ENCODE measurements around the gene SSTR4.
A peak's percentile ranks its signal among the peaks of the same experiment; 100 is the strongest.

The SSTR4 gene

DNA sequence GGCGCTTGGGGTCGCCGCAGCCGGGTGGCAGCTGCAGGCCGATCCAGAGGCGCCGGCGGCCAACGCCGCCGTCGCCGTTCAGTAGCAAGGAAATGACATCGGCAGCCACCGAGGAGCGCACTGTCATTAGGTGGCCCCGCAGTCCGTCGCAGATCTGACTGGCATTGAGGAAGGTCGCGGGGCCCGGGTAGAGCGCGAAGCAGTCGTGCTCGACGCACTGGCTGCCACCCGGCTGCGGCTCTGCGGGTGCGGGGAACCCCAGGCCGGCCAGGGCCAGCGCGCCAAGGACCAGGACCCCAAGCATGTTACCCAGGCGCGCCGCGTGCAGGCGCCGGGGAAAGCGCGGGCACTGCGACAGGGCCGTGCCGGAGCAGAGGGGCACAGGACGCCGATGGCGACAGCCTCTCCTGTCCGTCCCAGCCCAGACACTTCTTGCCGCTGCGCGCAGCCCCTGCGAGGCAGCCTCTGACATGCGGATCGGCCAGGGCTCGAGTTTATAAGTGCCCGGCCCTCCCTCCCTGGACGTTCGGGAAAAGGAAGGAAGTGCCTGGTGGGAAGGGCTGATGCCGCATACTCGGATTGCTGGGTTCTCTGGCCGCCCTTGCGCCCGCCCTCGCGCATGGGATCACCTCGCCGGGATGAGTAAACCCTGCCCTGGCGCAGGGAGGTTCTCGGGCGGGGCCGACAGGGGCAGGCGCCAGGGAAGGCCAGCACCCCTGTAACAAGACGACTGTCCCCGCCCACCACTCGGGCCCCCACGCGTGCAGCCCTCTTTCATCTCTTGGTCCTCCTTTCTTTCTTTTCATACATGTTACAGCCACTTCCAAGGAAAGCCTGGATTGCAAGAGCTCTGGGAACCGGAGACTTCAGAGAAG, 14.3 kb downstream of the SSTR4 start, which contains the start of gene THBD:
Gene THBD, minus strand, starts transcription at position 472 of the 875 bp plus-strand sequence. Its CDS starts 168 bp downstream, at position 304.
- peak within 1 kb of the TSS; percentile 58 for H2BK12ac ChIP-seq (ENCODE audit: low read length)
- no peak within 1 kb of the TSS for H2BK120ac ChIP-seq (ENCODE audit: low read depth, low read length)
- H4K91ac ChIP-seq (ENCODE audit: low read depth, low read length, poor library complexity), result no peak within 1 kb of the TSS
- H3K14ac ChIP-seq (ENCODE audit: low read length), result peak within 1 kb of the TSS; percentile 40
- peak; percentile 30 for DNase-seq (ENCODE audit: low spot score)
- peak within 1 kb of the TSS; percentile 54 for H3K18ac ChIP-seq (ENCODE audit: low read length)
- no peak within 1 kb of the TSS for H3K4ac ChIP-seq (ENCODE audit: low read length)
- no CpG with 5 or more reads among the region's 79 CpGs for WGBS, 2 donors (ENCODE audit: extremely low coverage in 2 of 2, insufficient read length in 2 of 2, insufficient replicate concordance in 1 of 2)
- no peak within 1 kb of the TSS for H4K8ac ChIP-seq (ENCODE audit: low read depth, low read length)
- no peak within 1 kb of the TSS for H3K27ac ChIP-seq (replicated peaks; ENCODE audit: low read length)
- H3K27me3 ChIP-seq (ENCODE audit: control insufficient read depth in 3 of 3, insufficient read depth in 3 of 3, low read depth in 1 of 3, low read length in 3 of 3), result peaks cover 10 to 81% (median 46%) of the 10 kb centered on the region in 3 experiments
- H2BK5ac ChIP-seq (ENCODE audit: low read length), result peak within 1 kb of the TSS; percentile 43
- H3K36me3 ChIP-seq (replicated peaks in 1 of 2; ENCODE audit: control insufficient read depth in 2 of 2, insufficient read depth in 2 of 2, low read length in 2 of 2), result no peaks in the 10 kb centered on the region
- peak within 1 kb of the TSS; percentile 80 for H3K9ac ChIP-seq (ENCODE audit: low read depth, low read length, poor library complexity)
- peak within 1 kb of the TSS; percentile 90 for H2AFZ ChIP-seq (ENCODE audit: low read length)
- no peaks in the 10 kb centered on the region for H3K79me1 ChIP-seq (ENCODE audit: low read depth, low read length)
- H3K23ac ChIP-seq (ENCODE audit: low read depth, low read length, poor library complexity), result peak within 1 kb of the TSS; percentile 82
- no peak within 1 kb of the TSS for H2BK15ac ChIP-seq (ENCODE audit: low read length)
- peak within 1 kb of the TSS; percentile 65 for H2AK5ac ChIP-seq (ENCODE audit: low read depth, low read length)
- peaks cover 0 to 7% of the 10 kb centered on the region in 2 donors for H3K9me3 ChIP-seq (replicated peaks in 1 of 2; ENCODE audit: control insufficient read depth in 2 of 2, insufficient read depth in 1 of 2, low read depth in 1 of 2, low read length in 2 of 2)
- H3K4me2 ChIP-seq (ENCODE audit: insufficient read depth, low read length, poor library complexity, severe bottlenecking), result peak within 1 kb of the TSS; percentile 98
- peak within 1 kb of the TSS in 1 of 2 donors; percentile 76 for H3K4me3 ChIP-seq (ENCODE audit: low read length in 2 of 2)
- peaks cover 0 to 13% of the 10 kb centered on the region in 2 donors for H3K4me1 ChIP-seq (ENCODE audit: control insufficient read depth in 2 of 2, insufficient read depth in 1 of 2, low read depth in 1 of 2, low read length in 2 of 2)

DNA sequence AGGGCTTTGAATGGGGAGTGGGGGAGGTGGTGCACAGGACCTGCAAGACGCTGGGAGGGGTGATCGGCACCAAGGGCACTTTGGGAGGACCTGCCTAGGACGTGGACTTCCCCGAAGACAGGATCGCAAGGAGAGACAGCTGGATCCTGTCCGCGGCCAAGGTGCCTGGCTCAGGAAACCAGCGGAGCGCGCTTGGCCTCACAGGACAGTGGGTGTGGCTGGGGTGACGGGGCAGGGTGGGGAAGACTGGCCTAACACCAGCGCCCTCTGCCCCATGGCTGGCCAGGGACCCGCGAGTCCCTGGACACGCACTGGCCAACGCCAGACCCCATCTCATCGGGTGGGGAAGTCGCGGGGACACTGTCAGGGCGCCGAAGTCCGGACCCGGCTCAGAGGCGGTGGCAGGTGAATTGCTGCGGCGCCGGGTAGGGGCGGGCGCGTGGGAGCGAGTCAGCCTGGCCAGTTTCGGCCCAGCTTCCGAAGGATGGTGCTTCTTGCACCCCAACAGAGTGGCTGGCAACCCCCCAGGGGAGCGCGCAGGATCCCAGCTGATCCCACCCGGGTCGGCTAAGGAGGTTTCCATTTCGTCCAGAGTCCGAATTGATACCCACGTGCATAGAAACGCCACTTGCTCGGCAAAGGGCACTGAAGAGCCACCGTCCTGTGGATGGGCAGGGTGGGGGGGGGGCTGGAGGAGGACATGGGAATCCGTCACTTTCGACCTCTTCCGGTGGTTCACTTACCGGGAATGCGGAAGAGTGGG, 15.1 kb downstream of the SSTR4 start:
- peaks cover 0 to 13% of the 10 kb centered on the region in 2 donors for H3K4me1 ChIP-seq (ENCODE audit: control insufficient read depth in 2 of 2, insufficient read depth in 1 of 2, low read depth in 1 of 2, low read length in 2 of 2)
- H2BK5ac ChIP-seq (ENCODE audit: low read length), result no peak overlapping the region
- H2AFZ ChIP-seq (ENCODE audit: low read length), result peak overlapping the region; percentile 90
- no CpG with 5 or more reads among the region's 48 CpGs for WGBS, 2 donors (ENCODE audit: extremely low coverage in 2 of 2, insufficient read length in 2 of 2, insufficient replicate concordance in 1 of 2)
- no peak overlapping the region for H3K4ac ChIP-seq (ENCODE audit: low read length)
- H3K18ac ChIP-seq (ENCODE audit: low read length), result no peak overlapping the region
- H2BK12ac ChIP-seq (ENCODE audit: low read length), result peak overlapping the region; percentile 58
- H3K23ac ChIP-seq (ENCODE audit: low read depth, low read length, poor library complexity), result peak overlapping the region; percentile 21
- H4K8ac ChIP-seq (ENCODE audit: low read depth, low read length), result no peak overlapping the region
- H2BK120ac ChIP-seq (ENCODE audit: low read depth, low read length), result no peak overlapping the region
- no peak overlapping the region for H2BK15ac ChIP-seq (ENCODE audit: low read length)
- no peak overlapping the region for H4K91ac ChIP-seq (ENCODE audit: low read depth, low read length, poor library complexity)
- H3K79me1 ChIP-seq (ENCODE audit: low read depth, low read length), result no peaks in the 10 kb centered on the region
- H3K36me3 ChIP-seq (replicated peaks in 1 of 2; ENCODE audit: control insufficient read depth in 2 of 2, insufficient read depth in 2 of 2, low read length in 2 of 2), result no peaks in the 10 kb centered on the region
- H3K4me3 ChIP-seq (ENCODE audit: low read length in 2 of 2), result peak overlapping the region in 1 of 2 donors; percentile 76
- no peak for DNase-seq (ENCODE audit: low spot score)
- H3K9ac ChIP-seq (ENCODE audit: low read depth, low read length, poor library complexity), result peak overlapping the region; percentile 70
- peak overlapping the region; percentile 98 for H3K4me2 ChIP-seq (ENCODE audit: insufficient read depth, low read length, poor library complexity, severe bottlenecking)
- H2AK5ac ChIP-seq (ENCODE audit: low read depth, low read length), result peak overlapping the region; percentile 65
- no peak overlapping the region for H3K27ac ChIP-seq (replicated peaks; ENCODE audit: low read length)
- peaks cover 10 to 81% (median 42%) of the 10 kb centered on the region in 3 experiments for H3K27me3 ChIP-seq (ENCODE audit: control insufficient read depth in 3 of 3, insufficient read depth in 3 of 3, low read depth in 1 of 3, low read length in 3 of 3)
- no peak overlapping the region for H3K14ac ChIP-seq (ENCODE audit: low read length)
- peaks cover 0 to 7% of the 10 kb centered on the region in 2 donors for H3K9me3 ChIP-seq (replicated peaks in 1 of 2; ENCODE audit: control insufficient read depth in 2 of 2, insufficient read depth in 1 of 2, low read depth in 1 of 2, low read length in 2 of 2)

DNA sequence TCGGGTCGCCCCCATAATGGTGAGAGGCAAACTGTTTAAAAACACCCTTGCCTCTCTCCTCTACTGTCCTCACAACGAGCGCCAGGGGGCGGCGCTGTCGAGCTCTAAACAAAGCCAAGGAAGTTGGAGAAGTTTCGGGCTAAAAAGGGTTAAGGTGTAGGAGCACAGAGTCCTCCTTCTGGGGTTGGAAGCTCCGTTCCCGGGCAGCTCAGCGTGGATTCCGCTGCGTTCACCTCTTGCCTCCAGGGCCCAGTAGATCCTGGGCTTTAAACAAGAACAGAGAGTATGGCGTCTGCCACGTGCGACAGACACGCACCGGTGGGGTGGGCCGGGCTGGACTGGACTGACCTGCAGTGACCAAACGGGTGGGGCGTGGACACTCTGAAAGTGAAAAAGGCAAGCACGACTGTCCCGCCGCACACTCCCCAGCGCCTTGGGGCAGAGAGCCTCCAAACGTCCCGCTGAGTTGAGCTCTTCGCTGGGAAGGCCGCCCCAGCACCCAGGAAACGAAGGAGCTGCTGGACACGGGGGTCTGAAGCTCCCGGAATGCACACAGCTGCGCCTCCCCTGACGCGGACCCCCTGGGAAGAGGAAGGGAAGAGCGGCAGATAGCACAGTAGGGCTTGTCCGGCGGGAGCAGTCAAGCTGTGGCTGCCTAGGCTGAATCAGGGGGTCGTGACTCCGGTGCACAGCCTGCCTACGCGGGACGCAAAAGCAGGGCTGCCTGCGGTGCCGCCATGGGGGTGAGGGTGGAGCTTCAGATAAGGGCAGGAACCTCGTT, 15.9 kb downstream of the SSTR4 start:
- H4K8ac ChIP-seq (ENCODE audit: low read depth, low read length), result peak overlapping the region; percentile 29
- peak overlapping the region; percentile 90 for H2AFZ ChIP-seq (ENCODE audit: low read length)
- no peaks in the 10 kb centered on the region for H3K79me1 ChIP-seq (ENCODE audit: low read depth, low read length)
- H2BK15ac ChIP-seq (ENCODE audit: low read length), result peak overlapping the region; percentile 56
- H3K18ac ChIP-seq (ENCODE audit: low read length), result peak overlapping the region; percentile 97
- H3K23ac ChIP-seq (ENCODE audit: low read depth, low read length, poor library complexity), result peak overlapping the region; percentile 58
- peaks cover 0 to 7% of the 10 kb centered on the region in 2 donors for H3K9me3 ChIP-seq (replicated peaks in 1 of 2; ENCODE audit: control insufficient read depth in 2 of 2, insufficient read depth in 1 of 2, low read depth in 1 of 2, low read length in 2 of 2)
- H2AK5ac ChIP-seq (ENCODE audit: low read depth, low read length), result peak overlapping the region; percentile 6
- peaks cover 0 to 13% of the 10 kb centered on the region in 2 donors for H3K4me1 ChIP-seq (ENCODE audit: control insufficient read depth in 2 of 2, insufficient read depth in 1 of 2, low read depth in 1 of 2, low read length in 2 of 2)
- H4K91ac ChIP-seq (ENCODE audit: low read depth, low read length, poor library complexity), result no peak overlapping the region
- peaks cover 10 to 77% (median 42%) of the 10 kb centered on the region in 3 experiments for H3K27me3 ChIP-seq (ENCODE audit: control insufficient read depth in 3 of 3, insufficient read depth in 3 of 3, low read depth in 1 of 3, low read length in 3 of 3)
- peak overlapping the region; percentile 48 for H2BK120ac ChIP-seq (ENCODE audit: low read depth, low read length)
- no peak overlapping the region for H3K4ac ChIP-seq (ENCODE audit: low read length)
- H2BK12ac ChIP-seq (ENCODE audit: low read length), result no peak overlapping the region
- no peaks in the 10 kb centered on the region for H3K36me3 ChIP-seq (replicated peaks in 1 of 2; ENCODE audit: control insufficient read depth in 2 of 2, insufficient read depth in 2 of 2, low read length in 2 of 2)
- H3K4me3 ChIP-seq (ENCODE audit: low read length in 2 of 2), result peak overlapping the region; percentile 44 to 87
- H3K14ac ChIP-seq (ENCODE audit: low read length), result peak overlapping the region; percentile 82
- peak; percentile 87 for DNase-seq (ENCODE audit: low spot score)
- no peak overlapping the region for H2BK5ac ChIP-seq (ENCODE audit: low read length)
- no peak overlapping the region for H3K27ac ChIP-seq (replicated peaks; ENCODE audit: low read length)
- H3K4me2 ChIP-seq (ENCODE audit: insufficient read depth, low read length, poor library complexity, severe bottlenecking), result peak overlapping the region; percentile 98
- no CpG with 5 or more reads among the region's 46 CpGs for WGBS, 2 donors (ENCODE audit: extremely low coverage in 2 of 2, insufficient read length in 2 of 2, insufficient replicate concordance in 1 of 2)
- H3K9ac ChIP-seq (ENCODE audit: low read depth, low read length, poor library complexity), result peak overlapping the region; percentile 85

Data from neuronal stem cell (in vitro differentiated cells).